GM19099 (cell line): ENCODE data around the gene LPXN.

Experiments used
- POLR2A ChIP-seq: IDR thresholded peaks from 3 replicates; pipeline ENCODE4 v1.6.1; 2011; ENCODE audit warnings: low read depth; ENCODE audit not compliant: insufficient read length; ENCODE audit errors: extremely low read depth

Gene LPXN

GRCh38 chr11:58592760-58593472 is 17.3 kb upstream of the LPXN start:
- TF ChIP-seq POLR2A = no peak

- no peak for TF ChIP-seq POLR2A
These were observed 16.0 kb upstream of the LPXN start for GRCh38 chr11:58591659-58592058.

- no peak for TF ChIP-seq POLR2A
These were observed 11.3 kb upstream of the LPXN start for GRCh38 chr11:58586998-58587397.

GRCh38 chr11:58582437-58582836 is 6.8 kb upstream of the LPXN start:
- TF ChIP-seq POLR2A = no peak

GRCh38 chr11:58580311-58580710 is 4.7 kb upstream of the LPXN start:
- no peak for TF ChIP-seq POLR2A

GRCh38 chr11:58579192-58580129 is 3.8 kb upstream of the LPXN start:
- peak; percentile 88 for TF ChIP-seq POLR2A

GRCh38 chr11:58578635-58579191 is 3.1 kb upstream of the LPXN start, which contains the start of gene ZFP91:
Gene ZFP91, plus strand, starts transcription at chr11:58579063. Its CDS starts 219 bp downstream, at chr11:58579282.
- TF ChIP-seq POLR2A = peak; percentile 69

GRCh38 chr11:58578136-58578634 is 2.5 kb upstream of the LPXN start:
- TF ChIP-seq POLR2A = no peak

GRCh38 chr11:58577555-58578135 is 2.0 kb upstream of the LPXN start:
- TF ChIP-seq POLR2A = peak; percentile 85

- no peak for TF ChIP-seq POLR2A
These were observed 1.3 kb upstream of the LPXN start for GRCh38 chr11:58576887-58577471.

GRCh38 chr11:58574881-58575280 is 775 bp downstream of the LPXN start:
- TF ChIP-seq POLR2A = no peak

GRCh38 chr11:58573451-58574104 is 2.1 kb downstream of the LPXN start:
- peak; percentile 64 for TF ChIP-seq POLR2A

- TF ChIP-seq POLR2A = no peak
These were observed 7.7 kb downstream of the LPXN start for GRCh38 chr11:58567889-58568512.

- TF ChIP-seq POLR2A = no peak
These were observed 11.4 kb downstream of the LPXN start for GRCh38 chr11:58564231-58564630.
